ENCODE measurements around the gene NCAM1.

- TF ChIP-seq, protein P1, sequence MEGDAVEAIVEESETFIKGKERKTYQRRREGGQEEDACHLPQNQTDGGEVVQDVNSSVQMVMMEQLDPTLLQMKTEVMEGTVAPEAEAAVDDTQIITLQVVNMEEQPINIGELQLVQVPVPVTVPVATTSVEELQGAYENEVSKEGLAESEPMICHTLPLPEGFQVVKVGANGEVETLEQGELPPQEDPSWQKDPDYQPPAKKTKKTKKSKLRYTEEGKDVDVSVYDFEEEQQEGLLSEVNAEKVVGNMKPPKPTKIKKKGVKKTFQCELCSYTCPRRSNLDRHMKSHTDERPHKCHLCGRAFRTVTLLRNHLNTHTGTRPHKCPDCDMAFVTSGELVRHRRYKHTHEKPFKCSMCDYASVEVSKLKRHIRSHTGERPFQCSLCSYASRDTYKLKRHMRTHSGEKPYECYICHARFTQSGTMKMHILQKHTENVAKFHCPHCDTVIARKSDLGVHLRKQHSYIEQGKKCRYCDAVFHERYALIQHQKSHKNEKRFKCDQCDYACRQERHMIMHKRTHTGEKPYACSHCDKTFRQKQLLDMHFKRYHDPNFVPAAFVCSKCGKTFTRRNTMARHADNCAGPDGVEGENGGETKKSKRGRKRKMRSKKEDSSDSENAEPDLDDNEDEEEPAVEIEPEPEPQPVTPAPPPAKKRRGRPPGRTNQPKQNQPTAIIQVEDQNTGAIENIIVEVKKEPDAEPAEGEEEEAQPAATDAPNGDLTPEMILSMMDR (IDR thresholded peaks at IDR 0.05 in 8 of 11, conservative IDR thresholded peaks at IDR 0.05 in 3 of 11), result no peak
- no peak for TF ChIP-seq POLR2A (IDR thresholded peaks at IDR 0.05)
Observed at GRCh38 chr11:113172382-113172951, 211.2 kb downstream of the NCAM1 start.

All from spleen (tissue), 7 donors.